GM13977 (cell line): ENCODE results near the gene OSTN.

Experiments
- DNase-seq: peaks from one replicate; pipeline ENCODE4 v3.0.0; 2012; ENCODE audit warnings: low spot score
- CTCF ChIP-seq: IDR thresholded peaks from 2 replicates; pipeline ENCODE4 v1.5.1; 2012; ENCODE audit warnings: mild to moderate bottlenecking, control low read depth; ENCODE audit not compliant: insufficient read depth; ENCODE audit errors: extremely low read depth, missing control alignments
- in situ Hi-C: fragments of 300-500 bp; cut with MboI; formaldehyde crosslinking; loops from one replicate; pipeline ENCODE4 v1.12.0; 2022; ENCODE audit warnings: low sequenced_read_pairs, low pct_unique_long_range_greater_than_20kb, mixed read lengths, inconsistent platforms; ENCODE audit not compliant: unreplicated experiment

The OSTN gene

GRCh38 chr3:191227541-191227940 lies 28.5 kb downstream of the OSTN start:
- no peak for TF ChIP-seq CTCF
- in situ Hi-C loops: no loop called here
- DNase-seq: no peak

- DNase-seq: no peak
- TF ChIP-seq CTCF: no peak
- in situ Hi-C loops: no loop called here
Observed at GRCh38 chr3:191234216-191234615, 35.2 kb downstream of the OSTN start.

- in situ Hi-C loops: no loop called here
- DNase-seq: peak; percentile 78
- TF ChIP-seq CTCF: no peak
Observed at GRCh38 chr3:191235331-191236314, 36.6 kb downstream of the OSTN start.

GRCh38 chr3:191236646-191237045 lies 37.6 kb downstream of the OSTN start:
- in situ Hi-C loops: no loop called here
- no peak for DNase-seq
- TF ChIP-seq CTCF: no peak

- in situ Hi-C loops: no loop called here
- no peak for TF ChIP-seq CTCF
- DNase-seq: no peak
Observed at GRCh38 chr3:191237047-191237882, 38.2 kb downstream of the OSTN start.

- DNase-seq: no peak
- in situ Hi-C loops: no loop called here
- TF ChIP-seq CTCF: no peak
Observed at GRCh38 chr3:191238321-191238817, 39.3 kb downstream of the OSTN start.
